PC-9 (cell line): ENCODE data around the gene PTPN9.

Source experiments
- CTCF ChIP-seq: fragments of 200-600 bp; sonication (generic); conservative IDR thresholded peaks from 2 replicates; pipeline ENCODE4 v1.6.1; 2017; ENCODE audit warnings: mixed run types, antibody characterized with exemption, mild to moderate bottlenecking, moderate library complexity
- EZH2 ChIP-seq: fragments of 200-600 bp; sonication (generic); IDR thresholded peaks from 2 replicates; pipeline ENCODE4 v1.8.0; 2017; ENCODE audit warnings: antibody characterized with exemption, low read depth

GRCh38 chr15:75573648-75574384, 5.3 kb downstream of the PTPN9 start:
- TF ChIP-seq CTCF (no peak), EZH2 (no peak)
